Measurements from ENCODE around the gene U2AF2.

U2AF2 gene

GRCh38 chr19:55677572-55678028, 22.8 kb downstream of the U2AF2 start:
- DNase-seq: no peak

GRCh38 chr19:55678121-55678671, 23.4 kb downstream of the U2AF2 start:
- DNase-seq: no peak

GRCh38 chr19:55679343-55680257, 24.8 kb downstream of the U2AF2 start:
- DNase-seq: no peak

- no peak for DNase-seq
These were observed 25.7 kb downstream of the U2AF2 start for GRCh38 chr19:55680339-55681130.

GRCh38 chr19:55681131-55682092, 26.6 kb downstream of the U2AF2 start:
- DNase-seq: no peak

- DNase-seq: no peak
These were observed 28.8 kb downstream of the U2AF2 start for GRCh38 chr19:55683449-55684261.

GRCh38 chr19:55684946-55685681, 30.3 kb downstream of the U2AF2 start:
- no peak for DNase-seq

GRCh38 chr19:55685776-55686175, 30.9 kb downstream of the U2AF2 start:
- no peak for DNase-seq

- DNase-seq: no peak
These were observed 31.6 kb downstream of the U2AF2 start for GRCh38 chr19:55686311-55687050.

GRCh38 chr19:55687281-55688201, 32.7 kb downstream of the U2AF2 start:
- no peak for DNase-seq

GRCh38 chr19:55688422-55689218, 33.8 kb downstream of the U2AF2 start:
- no peak for DNase-seq

GRCh38 chr19:55689411-55690108, 34.7 kb downstream of the U2AF2 start:
- no peak for DNase-seq

GRCh38 chr19:55690109-55690768, 35.4 kb downstream of the U2AF2 start:
- no peak for DNase-seq

GRCh38 chr19:55690769-55691545, 36.1 kb downstream of the U2AF2 start:
- DNase-seq: no peak

GRCh38 chr19:55691561-55692481, 37.0 kb downstream of the U2AF2 start:
- no peak for DNase-seq
